ENCODE results near the gene ZNF200.

DNA sequence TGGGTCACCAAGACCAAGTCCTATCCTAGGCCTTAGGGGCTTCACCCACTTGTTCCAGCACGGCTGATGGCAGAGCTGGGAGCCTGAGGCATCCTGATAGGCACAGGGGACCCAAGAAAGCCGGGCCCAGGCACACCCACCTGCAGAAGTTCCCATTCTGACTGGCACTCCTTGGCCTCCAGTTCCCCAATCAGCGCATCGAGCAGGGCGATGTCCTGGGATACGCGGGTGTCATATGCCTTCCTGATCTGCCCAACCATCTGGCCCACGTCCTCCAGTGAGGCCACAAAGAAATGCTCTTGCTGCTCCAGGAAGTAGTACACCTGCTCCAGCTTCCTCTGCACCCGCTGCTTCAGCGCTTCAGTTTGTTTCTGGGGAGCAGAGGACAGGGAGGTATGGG is 11.9 kb upstream of the ZNF200 start:
- TF ChIP-seq ZNF224 (CRISPR knock-in tag; IDR thresholded peaks at IDR 0.05) (no peak), JUND (CRISPR knock-in tag; IDR thresholded peaks at IDR 0.05) (no peak), SALL1 (CRISPR knock-in tag; IDR thresholded peaks at IDR 0.05) (no peak), HOXA7 (CRISPR knock-in tag; IDR thresholded peaks at IDR 0.05) (no peak)

Data from HepG2 (cell line).